Muscle layer of duodenum (tissue), 2 donors: ENCODE results near the gene ZC3H6.

Experiments
- H3K27ac ChIP-seq: one replicate; pipeline ENCODE4 v1.7.0; 2013; ENCODE audit warnings: mild to moderate bottlenecking, low read length
- H3K27me3 ChIP-seq: one replicate; pipeline ENCODE4 v1.7.0; 2013; ENCODE audit warnings: low read depth, mild to moderate bottlenecking, control low read depth, low read length
- H3K36me3 ChIP-seq, 2 donors: one replicate each; pipeline ENCODE4 v1.7.0; 2013; ENCODE audit warnings: low read length in 2 of 2, control low read depth in 1 of 2, mild to moderate bottlenecking in 1 of 2; ENCODE audit not compliant: insufficient read depth in 2 of 2, control insufficient read depth in 1 of 2
- H3K4me1 ChIP-seq, 2 donors: one replicate each; pipeline ENCODE4 v1.7.0; 2013; ENCODE audit warnings: low read length in 2 of 2, mild to moderate bottlenecking in 2 of 2, control low read depth in 1 of 2, moderate library complexity in 1 of 2; ENCODE audit not compliant: insufficient read depth in 2 of 2, control insufficient read depth in 1 of 2
- H3K4me3 ChIP-seq, 2 donors: one replicate each; pipeline ENCODE4 v1.7.0; 2013; ENCODE audit warnings: low read length in 2 of 2, low read depth in 1 of 2, mild to moderate bottlenecking in 1 of 2
- H3K9me3 ChIP-seq, 2 donors: one replicate each; pipeline ENCODE4 v1.7.0; 2013; ENCODE audit warnings: low read length in 2 of 2, control low read depth in 1 of 2, mild to moderate bottlenecking in 1 of 2; ENCODE audit not compliant: control insufficient read depth in 1 of 2
- donor health status: healthy.

Gene ZC3H6

GRCh38 chr2:112310906-112311305 is 35.5 kb downstream of the ZC3H6 start:
- Histone ChIP-seq H3K9me3 (no peaks in the 10 kb centered on the region), H3K27me3 (no peaks in the 10 kb centered on the region), H3K4me3 (no peak overlapping the region), H3K4me1 (no peaks in the 10 kb centered on the region), H3K27ac (no peak overlapping the region), H3K36me3 (peaks cover 22 to 26% of the 10 kb centered on the region in 2 donors)

- peaks cover 22 to 26% of the 10 kb centered on the region in 2 donors for H3K36me3 ChIP-seq
- no peaks in the 10 kb centered on the region for H3K9me3 ChIP-seq
- no peak overlapping the region for H3K4me3 ChIP-seq
- no peak overlapping the region for H3K27ac ChIP-seq
- no peaks in the 10 kb centered on the region for H3K27me3 ChIP-seq
- H3K4me1 ChIP-seq = no peaks in the 10 kb centered on the region
Measured at GRCh38 chr2:112311932-112312331, 36.5 kb downstream of the ZC3H6 start.

GRCh38 chr2:112312821-112313220 is 37.4 kb downstream of the ZC3H6 start:
- Histone ChIP-seq H3K27me3 (no peaks in the 10 kb centered on the region), H3K4me1 (no peaks in the 10 kb centered on the region), H3K36me3 (peaks cover 22 to 26% of the 10 kb centered on the region in 2 donors), H3K9me3 (no peaks in the 10 kb centered on the region), H3K27ac (no peak overlapping the region), H3K4me3 (no peak overlapping the region)

GRCh38 chr2:112314856-112315255 is 39.5 kb downstream of the ZC3H6 start:
- H3K27ac ChIP-seq = no peak overlapping the region
- H3K36me3 ChIP-seq = peaks cover 19 to 24% of the 10 kb centered on the region in 2 donors
- H3K4me3 ChIP-seq = no peak overlapping the region
- no peaks in the 10 kb centered on the region for H3K9me3 ChIP-seq
- no peaks in the 10 kb centered on the region for H3K27me3 ChIP-seq
- no peaks in the 10 kb centered on the region for H3K4me1 ChIP-seq

GRCh38 chr2:112317303-112318158 is 42.1 kb downstream of the ZC3H6 start:
- no peaks in the 10 kb centered on the region for H3K9me3 ChIP-seq

GRCh38 chr2:112318515-112318914 is 43.1 kb downstream of the ZC3H6 start:
- H3K4me1 ChIP-seq = no peaks in the 10 kb centered on the region
- no peak overlapping the region for H3K27ac ChIP-seq
- no peak overlapping the region for H3K4me3 ChIP-seq
- H3K9me3 ChIP-seq = no peaks in the 10 kb centered on the region
- no peaks in the 10 kb centered on the region for H3K27me3 ChIP-seq
- peaks cover 0 to 22% of the 10 kb centered on the region in 2 donors for H3K36me3 ChIP-seq

More at GRCh38 chr2:112317303-112318158, 42.1 kb downstream of the ZC3H6 start:
- Histone ChIP-seq H3K4me1 (no peaks in the 10 kb centered on the region), H3K4me3 (no peak overlapping the region), H3K36me3 (peaks cover 0 to 16% of the 10 kb centered on the region in 2 donors), H3K27ac (no peak overlapping the region), H3K27me3 (no peaks in the 10 kb centered on the region)

DNA sequence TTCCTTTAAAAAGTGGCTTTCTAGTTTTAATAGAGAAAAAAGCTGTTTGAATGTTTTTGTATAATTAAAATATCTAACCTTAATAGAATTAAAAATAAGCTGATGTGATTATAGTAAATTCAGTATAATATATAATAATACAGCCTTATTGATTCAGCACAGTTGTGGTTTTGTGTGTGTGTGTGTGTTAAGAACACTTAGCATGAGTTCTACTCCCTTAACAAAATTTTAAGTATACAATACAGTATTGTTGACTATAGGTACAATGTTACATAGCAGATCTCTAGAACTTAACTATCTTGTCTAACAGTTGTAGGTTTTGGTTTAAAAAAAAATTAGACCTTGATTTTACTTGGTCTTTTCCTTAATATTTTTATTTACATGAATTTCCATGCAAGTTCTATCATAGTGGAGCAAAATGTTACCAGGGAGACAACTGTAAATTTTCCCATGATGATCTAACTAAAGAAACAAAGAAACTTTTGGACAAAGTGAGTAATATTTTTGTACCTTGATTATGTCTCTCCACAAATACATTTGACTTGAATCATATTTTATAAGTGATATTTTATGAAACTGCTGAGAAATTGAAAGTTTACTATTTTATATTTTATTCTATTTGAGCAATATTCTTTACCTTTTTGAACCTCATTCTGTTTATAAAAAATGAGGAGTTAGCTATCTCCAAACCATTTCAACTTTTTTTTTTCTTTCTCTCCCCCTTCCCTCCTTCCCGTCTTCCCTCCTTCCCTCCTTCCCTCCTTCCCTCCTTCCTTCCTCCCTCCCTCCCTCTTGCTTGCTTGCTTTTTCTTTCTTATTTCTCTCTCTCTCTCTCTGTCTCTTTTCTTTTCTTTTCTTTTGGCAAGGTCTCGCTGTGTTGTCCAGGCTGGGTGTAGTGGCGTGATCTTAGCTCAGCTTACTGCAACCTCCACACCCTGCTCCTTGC is 46.3 kb downstream of the ZC3H6 start:
- peaks cover 4 to 39% of the 10 kb centered on the region in 2 donors for H3K36me3 ChIP-seq
- H3K9me3 ChIP-seq = no peaks in the 10 kb centered on the region
- no peak overlapping the region for H3K4me3 ChIP-seq
- H3K27me3 ChIP-seq = no peaks in the 10 kb centered on the region
- H3K27ac ChIP-seq = no peak overlapping the region
- H3K4me1 ChIP-seq = no peaks in the 10 kb centered on the region

DNA sequence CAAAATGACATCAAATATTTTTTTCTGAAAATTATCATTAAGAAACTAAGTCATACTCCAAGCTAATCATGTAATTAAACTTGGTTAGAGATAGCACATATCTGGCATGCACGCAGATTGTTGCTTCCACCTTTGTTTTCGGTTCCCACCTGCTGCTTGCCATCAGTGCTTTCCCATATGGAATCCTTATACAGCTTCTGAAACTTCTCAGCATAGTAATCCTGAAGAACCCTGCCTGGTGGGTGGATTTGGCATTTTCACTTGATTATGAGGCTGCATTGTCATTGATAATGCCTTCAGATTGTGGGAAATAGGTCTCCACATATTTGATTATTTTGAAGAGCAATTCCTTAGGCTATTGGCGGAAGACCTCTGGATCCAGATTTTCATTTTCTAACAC is 47.5 kb downstream of the ZC3H6 start:
- Histone ChIP-seq H3K27ac (no peak overlapping the region), H3K4me1 (no peaks in the 10 kb centered on the region), H3K36me3 (peaks cover 4 to 45% of the 10 kb centered on the region in 2 donors), H3K27me3 (no peaks in the 10 kb centered on the region), H3K4me3 (no peak overlapping the region), H3K9me3 (peaks cover 0 to 2% of the 10 kb centered on the region in 2 donors)

GRCh38 chr2:112332123-112332696 is 56.8 kb downstream of the ZC3H6 start:
- no peaks in the 10 kb centered on the region for H3K27me3 ChIP-seq
- H3K27ac ChIP-seq = no peak overlapping the region
- H3K4me1 ChIP-seq = no peaks in the 10 kb centered on the region
- H3K9me3 ChIP-seq = peaks cover 0 to 4% of the 10 kb centered on the region in 2 donors
- no peak overlapping the region for H3K4me3 ChIP-seq
- peaks cover 8 to 33% of the 10 kb centered on the region in 2 donors for H3K36me3 ChIP-seq

- Histone ChIP-seq H3K9me3 (no peaks in the 10 kb centered on the region), H3K36me3 (peaks cover 8 to 22% of the 10 kb centered on the region in 2 donors), H3K4me1 (no peaks in the 10 kb centered on the region), H3K27ac (no peak overlapping the region), H3K4me3 (no peak overlapping the region), H3K27me3 (no peaks in the 10 kb centered on the region)
Measured at GRCh38 chr2:112335600-112335999, 60.2 kb downstream of the ZC3H6 start.

- H3K4me3 ChIP-seq = no peak overlapping the region
- no peak overlapping the region for H3K27ac ChIP-seq
- H3K27me3 ChIP-seq = no peaks in the 10 kb centered on the region
- H3K4me1 ChIP-seq = no peaks in the 10 kb centered on the region
- no peaks in the 10 kb centered on the region for H3K9me3 ChIP-seq
- H3K36me3 ChIP-seq = peaks cover 0 to 3% of the 10 kb centered on the region in 2 donors
Measured at GRCh38 chr2:112339986-112340385, 64.6 kb downstream of the ZC3H6 start.
